ENCODE data around the gene NMS.

NMS gene

DNA sequence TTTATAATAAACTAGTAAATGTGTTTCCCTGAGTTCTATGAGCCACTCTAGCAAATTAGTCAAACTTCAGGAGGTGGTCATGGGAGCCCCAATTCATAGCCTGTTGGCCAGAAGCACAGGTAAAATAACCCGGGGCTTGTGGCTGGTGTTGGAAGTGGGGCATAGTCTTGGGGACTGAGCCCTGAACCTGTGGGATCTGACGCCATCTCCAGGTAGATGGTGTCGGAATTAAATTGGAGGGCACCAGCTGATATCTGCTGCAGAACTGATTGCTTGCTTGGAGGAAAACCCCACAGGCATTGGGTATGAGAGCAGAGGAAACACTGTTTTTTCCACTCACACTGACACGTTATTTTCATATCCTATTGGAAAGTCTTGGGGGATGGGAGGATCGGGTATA is 14.1 kb downstream of the NMS start:
- no peak for DNase-seq (ENCODE audit: low read depth in 2 of 2)

DNA sequence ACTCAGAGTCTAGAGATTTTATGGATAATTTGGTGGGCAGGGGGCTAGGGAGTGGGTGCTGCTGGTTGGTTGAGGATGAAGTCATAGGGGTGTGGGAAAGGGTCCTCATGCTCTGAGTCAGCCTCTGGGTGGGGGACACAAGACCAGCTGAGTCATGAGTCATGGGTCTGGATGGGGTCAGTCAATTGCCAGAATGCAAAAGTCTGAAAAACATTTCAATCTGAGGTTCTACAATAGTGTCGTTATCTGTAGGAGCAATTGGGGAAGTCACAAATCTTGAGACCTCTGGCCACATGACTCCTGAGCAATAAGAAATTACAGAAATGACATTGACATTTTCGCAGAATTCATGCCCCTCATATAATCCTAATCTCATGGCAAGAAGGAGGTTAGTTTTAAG is 15.1 kb downstream of the NMS start:
- no peak for DNase-seq (ENCODE audit: low read depth in 2 of 2)

DNA sequence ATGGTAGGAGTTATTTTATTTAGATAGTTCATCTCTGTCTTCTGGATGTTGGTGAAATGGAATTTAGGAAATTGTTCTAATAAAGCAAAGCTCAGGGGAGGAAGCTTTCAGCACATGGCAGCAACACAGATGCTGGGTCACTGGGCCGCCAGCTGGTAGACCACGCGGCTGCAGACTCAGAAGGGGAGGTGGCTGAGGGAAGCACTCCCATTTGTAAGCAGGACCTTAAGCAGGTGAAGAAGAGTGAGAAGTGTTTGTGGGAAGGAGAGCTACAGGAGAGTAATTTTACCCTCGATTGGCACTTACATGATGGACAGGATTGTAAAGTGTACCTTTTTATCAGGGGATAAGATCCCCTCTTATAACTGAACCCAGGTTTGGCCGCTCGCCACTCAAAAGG is 24.4 kb downstream of the NMS start:
- no peak for DNase-seq (ENCODE audit: low read depth in 2 of 2)

DNA sequence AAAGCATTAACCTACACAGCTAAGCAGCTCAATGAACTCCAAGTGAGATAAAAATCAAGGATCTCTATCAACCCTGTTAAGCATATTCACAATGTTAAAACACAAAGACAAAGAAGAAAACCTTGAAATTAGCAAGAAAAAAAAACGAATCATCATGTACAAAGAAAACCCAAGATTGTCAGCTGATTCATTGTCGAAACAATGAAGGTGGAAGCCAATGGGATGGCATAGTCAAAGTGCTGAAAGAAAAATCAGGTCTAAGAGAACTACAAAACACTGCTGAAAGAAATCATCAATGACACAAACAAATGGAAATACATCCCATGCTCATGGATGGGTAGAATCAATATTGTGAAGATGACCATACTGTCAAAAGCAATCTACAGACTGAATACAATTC is 32.5 kb downstream of the NMS start:
- no peak for DNase-seq (ENCODE audit: low read depth in 2 of 2)

DNA sequence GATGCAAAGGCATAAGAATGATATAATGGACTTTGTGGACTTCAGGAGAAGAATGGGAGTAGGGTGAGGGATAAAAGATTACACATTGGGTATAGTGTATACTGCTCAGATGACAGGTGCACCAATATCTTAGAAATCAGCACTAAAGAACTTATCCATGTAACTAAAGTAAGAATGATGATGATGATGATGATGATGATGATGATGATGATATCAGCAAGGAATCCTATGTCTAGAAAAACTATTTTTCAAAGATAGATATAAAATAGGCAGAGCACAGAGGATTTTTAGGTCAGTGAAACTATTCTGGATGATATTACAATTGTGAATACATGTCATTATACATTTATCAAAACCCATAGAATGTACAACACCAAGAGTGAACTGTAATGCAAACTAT is 34.3 kb downstream of the NMS start:
- DNase-seq (ENCODE audit: low read depth in 2 of 2), result no peak

DNA sequence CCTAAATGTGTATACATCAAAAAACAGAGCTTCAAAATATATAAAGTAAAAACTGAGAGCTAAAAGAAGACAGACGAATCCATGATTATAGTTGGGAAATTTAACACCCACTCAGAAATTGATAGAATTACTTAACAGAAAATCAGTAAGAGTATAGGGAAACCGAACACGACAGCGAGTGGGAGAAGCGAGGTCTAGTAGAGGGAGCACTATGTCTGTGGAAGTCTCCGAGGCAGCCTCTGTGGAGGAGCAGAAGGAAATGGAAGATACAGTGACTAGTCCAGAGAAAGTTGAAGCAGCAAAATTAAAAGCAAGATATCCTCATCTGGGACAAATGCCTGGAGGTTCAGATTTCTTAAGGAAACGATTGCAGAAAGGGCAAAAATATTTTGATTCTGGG is 38.8 kb downstream of the NMS start:
- DNase-seq (ENCODE audit: low read depth in 2 of 2), result no peak

DNA sequence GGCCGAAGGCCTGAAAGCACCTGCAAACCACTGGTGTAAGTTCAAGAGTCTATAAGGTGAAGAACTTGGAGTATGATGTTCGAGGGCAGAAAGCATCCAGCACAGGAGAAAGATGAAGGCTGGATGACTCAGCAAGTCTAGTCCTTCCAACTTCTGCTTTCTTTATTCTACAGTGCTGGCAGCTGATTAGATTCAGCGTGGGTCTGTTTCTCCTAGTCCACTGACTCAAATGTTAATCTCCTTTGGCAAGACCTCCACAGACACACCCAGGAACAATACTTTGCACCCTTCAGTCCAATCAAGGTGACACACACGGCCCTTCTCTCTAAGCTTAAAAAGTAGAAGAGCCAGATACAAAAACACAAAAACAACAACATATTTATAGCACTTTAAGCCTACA is 43.4 kb downstream of the NMS start:
- DNase-seq (ENCODE audit: low read depth in 2 of 2), result no peak

DNA sequence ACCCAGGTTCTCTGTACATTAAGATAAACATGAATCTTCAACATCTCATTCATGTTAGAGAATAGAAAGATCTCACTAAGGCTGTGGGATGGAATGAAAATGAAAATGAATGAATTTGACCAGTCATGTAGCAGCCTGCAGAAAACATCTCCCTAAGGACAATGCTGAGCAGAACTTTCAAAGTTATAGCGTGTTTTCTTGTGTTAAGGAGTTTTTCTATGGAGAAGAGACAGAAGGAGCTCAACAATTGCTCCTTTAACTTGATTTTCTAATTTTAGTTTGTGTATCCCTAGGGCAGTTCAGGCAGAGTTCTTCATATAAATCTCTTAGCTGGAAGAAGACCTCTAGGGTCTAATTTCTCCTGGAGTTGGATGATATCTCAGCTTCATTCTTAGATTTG is 47.3 kb downstream of the NMS start:
- DNase-seq (ENCODE audit: low read depth in 2 of 2), result no peak

DNA sequence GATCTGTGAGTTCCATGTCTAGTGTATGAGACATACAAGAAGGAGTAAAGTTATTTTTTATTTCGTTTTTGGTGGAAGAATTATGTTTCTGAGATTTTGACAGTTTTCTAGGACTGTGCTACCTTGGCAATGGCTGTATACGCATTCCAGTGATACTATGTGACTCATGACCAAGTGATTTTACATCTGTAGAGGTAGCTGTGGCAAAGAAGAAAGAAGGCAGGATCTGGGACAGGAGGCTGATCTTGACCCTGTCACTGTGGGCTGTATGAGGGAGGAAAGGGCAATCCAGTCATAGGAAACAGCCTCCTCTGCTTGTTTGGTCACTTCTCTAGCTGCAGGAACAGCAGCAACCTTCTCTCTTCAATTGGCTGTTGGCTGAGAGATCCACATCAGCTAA is 48.5 kb downstream of the NMS start:
- no peak for DNase-seq (ENCODE audit: low read depth in 2 of 2)

DNA sequence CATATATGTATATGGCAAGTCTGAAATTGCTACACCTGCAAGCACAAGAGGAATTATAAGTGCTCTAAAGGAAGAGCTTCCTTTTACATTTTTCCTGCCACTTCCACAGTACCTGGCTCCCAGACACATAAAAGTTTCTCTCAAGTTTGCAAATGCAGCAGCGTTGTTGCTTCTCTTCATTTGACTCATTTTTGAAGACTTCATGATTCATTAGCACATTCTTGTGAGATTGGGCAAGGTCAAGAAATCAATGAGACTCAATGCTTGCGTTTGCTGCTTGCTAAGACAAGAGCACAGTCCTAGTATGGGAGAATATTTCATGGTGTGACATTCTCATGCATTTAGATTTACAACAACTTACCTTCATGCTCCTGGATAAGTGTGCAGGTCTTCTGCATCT is 49.9 kb downstream of the NMS start:
- no peak for DNase-seq (ENCODE audit: low read depth in 2 of 2)

DNA sequence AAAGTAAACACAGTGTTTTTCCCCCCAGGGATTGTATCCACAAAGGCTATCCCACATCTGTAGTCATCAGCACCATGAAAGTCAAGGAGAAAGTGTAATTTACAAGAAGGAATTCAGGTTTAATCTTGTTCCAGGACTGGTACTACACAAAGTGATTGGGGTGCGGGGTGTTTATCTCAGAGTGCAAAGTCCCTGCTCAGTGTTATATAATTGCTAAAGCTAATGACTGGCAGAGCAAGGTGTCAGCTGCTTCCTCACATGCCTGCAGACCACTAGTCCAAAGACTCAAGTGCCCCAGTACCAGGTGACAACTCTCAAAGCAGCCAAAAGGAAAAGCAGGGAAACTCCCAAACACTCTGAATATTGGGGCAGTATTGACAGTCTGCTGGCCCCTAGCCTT is 52.1 kb downstream of the NMS start:
- DNase-seq (ENCODE audit: low read depth in 2 of 2), result no peak

DNA sequence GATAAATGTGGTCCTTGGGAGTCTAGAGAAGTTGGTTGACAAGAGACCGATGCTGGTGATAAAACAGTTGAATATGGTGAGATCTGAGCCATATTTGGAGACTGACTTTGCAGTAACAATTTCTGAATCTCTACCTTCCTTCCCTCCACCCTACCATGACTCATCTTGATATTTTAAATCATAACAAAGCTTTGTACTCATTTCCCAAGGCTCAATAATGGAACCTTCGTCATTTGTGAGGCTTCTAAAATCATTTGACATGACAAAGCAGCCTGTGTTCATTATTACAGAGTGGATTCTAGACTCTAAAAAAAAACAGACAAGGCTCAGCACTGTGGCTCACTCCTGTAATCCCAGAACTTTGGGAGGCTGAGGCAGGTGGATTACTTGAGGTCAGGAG is 54.0 kb downstream of the NMS start:
- DNase-seq (ENCODE audit: low read depth in 2 of 2), result no peak

DNA sequence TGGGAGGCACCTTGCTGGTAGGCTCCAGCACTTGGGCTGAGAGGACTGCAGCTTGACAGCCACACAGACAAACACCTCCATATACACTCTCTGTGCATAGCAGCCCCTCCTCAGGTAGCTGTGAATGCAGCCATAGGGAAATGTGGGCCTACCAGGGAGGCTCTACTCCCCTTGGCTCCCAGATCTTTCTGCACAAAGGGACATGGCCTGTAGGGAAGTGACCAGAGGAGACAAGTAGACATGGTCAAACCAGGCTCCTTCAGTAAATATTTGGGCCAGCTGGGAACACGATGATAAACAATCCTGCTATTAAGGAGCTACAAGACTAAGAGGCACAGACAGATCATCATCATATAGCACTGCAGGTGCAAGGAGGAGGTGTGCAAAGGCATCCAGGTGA is 56.6 kb downstream of the NMS start:
- no peak for DNase-seq (ENCODE audit: low read depth in 2 of 2)

DNA sequence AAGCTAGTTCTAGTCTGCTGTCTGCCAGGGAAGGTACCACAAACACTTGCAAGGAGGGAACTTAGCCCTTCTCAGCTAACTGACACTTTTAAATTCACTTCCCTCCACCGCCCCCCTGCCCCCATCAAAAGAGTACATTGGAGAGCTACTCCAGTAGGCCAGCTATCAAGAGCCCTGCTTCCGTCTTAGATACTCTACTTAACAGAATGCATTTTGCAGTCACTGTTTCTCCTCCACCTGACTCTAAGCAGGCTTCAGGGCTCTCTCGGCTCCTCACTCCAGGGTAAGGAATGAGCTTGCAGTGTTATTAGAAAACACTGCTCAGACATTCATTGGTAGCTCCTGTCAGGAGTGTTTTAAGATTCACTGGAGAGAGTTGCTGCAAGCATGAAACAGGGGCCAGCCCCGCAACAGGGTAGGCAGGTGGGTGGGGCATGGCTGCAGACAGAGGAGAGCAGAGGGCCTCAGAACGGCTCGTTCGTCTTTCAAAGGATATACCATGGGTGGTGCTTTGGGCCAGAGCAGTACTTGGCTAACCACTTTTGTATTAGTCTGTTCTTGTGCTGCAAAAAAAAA is 57.2 kb downstream of the NMS start:
- DNase-seq (ENCODE audit: low read depth in 2 of 2), result no peak

DNA sequence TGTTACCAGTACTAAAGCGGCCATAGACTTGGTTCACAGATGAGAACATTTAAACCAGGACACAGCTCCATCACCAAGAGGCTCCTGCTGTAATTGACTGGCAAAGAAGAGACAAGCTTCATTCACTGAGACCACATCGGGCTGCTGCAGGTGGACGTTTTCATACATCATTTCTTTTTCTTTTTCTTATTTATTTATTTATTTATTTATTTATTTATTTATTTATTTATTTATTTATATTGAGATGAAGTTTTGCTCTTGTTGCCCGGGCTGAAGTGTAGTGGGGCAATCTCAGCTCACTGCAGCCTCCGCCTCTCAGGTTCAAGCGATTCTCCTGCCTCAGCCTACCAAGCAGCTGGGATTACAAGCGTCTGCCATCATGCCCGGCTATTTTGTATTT is 58.9 kb downstream of the NMS start:
- no peak for DNase-seq (ENCODE audit: low read depth in 2 of 2)

DNA sequence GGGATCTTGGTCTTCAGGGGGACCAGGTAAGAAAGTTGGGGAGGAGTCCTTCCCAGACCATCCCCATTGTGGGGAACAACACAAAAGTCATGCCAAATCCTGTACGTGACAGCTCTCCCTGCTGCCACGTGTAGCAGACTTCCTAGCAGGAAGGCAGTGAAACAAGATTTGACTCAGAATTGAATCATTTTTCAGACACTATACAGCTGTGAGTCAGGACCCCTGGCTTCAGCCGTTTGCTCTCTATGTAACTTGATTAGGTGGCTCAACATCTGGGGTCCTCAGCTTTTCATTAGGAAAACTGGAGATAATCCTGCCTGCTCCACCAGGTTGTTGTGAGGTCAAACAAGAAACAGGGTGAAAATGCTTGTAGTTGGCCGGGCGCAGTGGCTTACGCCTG is 59.6 kb downstream of the NMS start:
- DNase-seq (ENCODE audit: low read depth in 2 of 2), result no peak
